Endothelial cell (in vitro differentiated cells): ENCODE results near the gene ARID1B. TPM values are rescaled to one million over a fixed set of nuclear protein-coding genes. Genes with fewer than 3 reads are reported as not detected.

Experiments
- DNase-seq: peaks from one replicate; pipeline ENCODE4 v3.0.0; 2021; ENCODE audit warnings: low spot score
- H3K27ac Mint-ChIP-seq: one replicate; pipeline ENCODE4 v1.8.0; 2021; ENCODE audit warnings: mixed read lengths, inconsistent platforms; ENCODE audit not compliant: unreplicated experiment
- H3K27me3 Mint-ChIP-seq: one replicate; pipeline ENCODE4 v1.8.0; 2021; ENCODE audit warnings: mild to moderate bottlenecking, moderate library complexity, mixed read lengths, inconsistent platforms; ENCODE audit not compliant: unreplicated experiment
- H3K36me3 Mint-ChIP-seq: one replicate; pipeline ENCODE4 v1.8.0; 2021; ENCODE audit warnings: mild to moderate bottlenecking, low read depth, mixed read lengths, inconsistent platforms; ENCODE audit not compliant: unreplicated experiment
- H3K4me1 Mint-ChIP-seq: one replicate; pipeline ENCODE4 v1.8.0; 2021; ENCODE audit warnings: mild to moderate bottlenecking, mixed read lengths, inconsistent platforms; ENCODE audit not compliant: unreplicated experiment
- H3K4me3 Mint-ChIP-seq: one replicate; pipeline ENCODE4 v1.8.0; 2021; ENCODE audit warnings: mild to moderate bottlenecking, mixed read lengths, inconsistent platforms; ENCODE audit not compliant: unreplicated experiment
- H3K9me3 Mint-ChIP-seq: one replicate; pipeline ENCODE4 v1.8.0; 2021; ENCODE audit warnings: mixed read lengths, inconsistent platforms; ENCODE audit not compliant: unreplicated experiment
- total RNA-seq: library from RNA; stranded (reverse); fragmentation: NEBNext Ultra II Directional; extraction: Animal tissue kit (Norgen Biotek cat#: 25700); gene quantifications from one replicate; pipeline ENCODE4 v1.2.1, GENCODE V29; 2021; ENCODE audit not compliant: unreplicated experiment
- TF ChIP-seq, protein P1 (sequence below): fragments of 200-600 bp; sonication (generic); IDR thresholded peaks from one replicate; pipeline ENCODE4 v1.5.0; 2021; ENCODE audit warnings: antibody characterized with exemption; ENCODE audit not compliant: unreplicated experiment

The ARID1B gene
- total RNA-seq, 1 donor from 2014 or later, result 104 TPM

DNA sequence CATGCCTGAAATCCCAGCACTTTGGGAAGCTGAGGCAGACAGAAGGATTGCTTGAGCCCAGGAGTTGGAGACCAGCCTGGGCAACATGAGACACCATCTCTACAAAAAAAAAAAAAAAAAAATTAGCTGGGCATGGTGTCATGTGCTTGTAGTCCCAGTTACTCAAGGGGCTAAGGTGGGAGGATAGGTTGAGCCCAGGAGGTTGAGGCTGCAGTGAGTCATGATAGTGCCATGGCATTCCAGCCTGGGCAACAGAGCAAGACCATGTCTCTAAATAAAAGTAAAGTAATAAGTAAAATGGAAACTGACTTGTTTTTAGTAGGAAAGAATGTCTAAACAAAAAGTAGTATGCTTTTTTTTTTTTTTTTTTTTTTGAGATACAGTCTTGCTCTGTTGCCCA is 240.7 kb downstream of the ARID1B start:
- no peaks in the 10 kb centered on the region for H3K9me3 Mint-ChIP-seq
- TF ChIP-seq, protein P1, sequence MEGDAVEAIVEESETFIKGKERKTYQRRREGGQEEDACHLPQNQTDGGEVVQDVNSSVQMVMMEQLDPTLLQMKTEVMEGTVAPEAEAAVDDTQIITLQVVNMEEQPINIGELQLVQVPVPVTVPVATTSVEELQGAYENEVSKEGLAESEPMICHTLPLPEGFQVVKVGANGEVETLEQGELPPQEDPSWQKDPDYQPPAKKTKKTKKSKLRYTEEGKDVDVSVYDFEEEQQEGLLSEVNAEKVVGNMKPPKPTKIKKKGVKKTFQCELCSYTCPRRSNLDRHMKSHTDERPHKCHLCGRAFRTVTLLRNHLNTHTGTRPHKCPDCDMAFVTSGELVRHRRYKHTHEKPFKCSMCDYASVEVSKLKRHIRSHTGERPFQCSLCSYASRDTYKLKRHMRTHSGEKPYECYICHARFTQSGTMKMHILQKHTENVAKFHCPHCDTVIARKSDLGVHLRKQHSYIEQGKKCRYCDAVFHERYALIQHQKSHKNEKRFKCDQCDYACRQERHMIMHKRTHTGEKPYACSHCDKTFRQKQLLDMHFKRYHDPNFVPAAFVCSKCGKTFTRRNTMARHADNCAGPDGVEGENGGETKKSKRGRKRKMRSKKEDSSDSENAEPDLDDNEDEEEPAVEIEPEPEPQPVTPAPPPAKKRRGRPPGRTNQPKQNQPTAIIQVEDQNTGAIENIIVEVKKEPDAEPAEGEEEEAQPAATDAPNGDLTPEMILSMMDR, result no peak
- peaks cover 14% of the 10 kb centered on the region for H3K27me3 Mint-ChIP-seq
- H3K36me3 Mint-ChIP-seq, result peaks cover 3% of the 10 kb centered on the region
- no peak overlapping the region for H3K27ac Mint-ChIP-seq
- H3K4me3 Mint-ChIP-seq, result no peak overlapping the region
- no peak for DNase-seq
- peaks cover 24% of the 10 kb centered on the region for H3K4me1 Mint-ChIP-seq

DNA sequence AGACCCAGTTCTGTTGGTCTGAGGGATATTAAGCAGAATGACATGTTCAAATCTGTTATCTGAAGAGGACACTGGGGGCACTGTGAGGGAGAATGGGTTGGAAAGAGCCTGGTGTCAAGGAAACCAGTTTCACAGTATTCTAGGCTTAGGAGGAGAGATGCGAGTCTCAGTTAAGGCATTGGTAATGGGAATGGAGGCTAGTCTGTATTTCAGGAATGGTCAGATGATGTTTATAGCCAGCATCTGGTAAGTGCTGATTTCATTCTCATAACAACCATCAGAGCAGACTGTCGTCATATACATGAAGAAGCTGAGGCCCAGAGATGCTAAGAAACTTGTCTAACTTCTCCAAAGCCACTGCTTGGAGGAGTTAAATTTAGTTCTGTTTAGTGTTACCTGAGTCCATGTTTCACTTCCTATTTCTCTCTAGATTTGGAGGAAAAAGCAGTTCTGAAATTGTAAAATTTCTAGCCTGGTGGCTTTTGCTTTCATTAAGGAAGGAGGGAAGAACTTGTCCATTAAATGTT is 242.0 kb downstream of the ARID1B start:
- DNase-seq, result no peak
- Mint-ChIP-seq H3K4me1 (peaks cover 35% of the 10 kb centered on the region), H3K9me3 (no peaks in the 10 kb centered on the region), H3K27ac (peak overlapping the region; percentile 94), H3K27me3 (peaks cover 14% of the 10 kb centered on the region), H3K4me3 (no peak overlapping the region), H3K36me3 (peaks cover 3% of the 10 kb centered on the region)
- TF ChIP-seq, protein P1, result no peak

DNA sequence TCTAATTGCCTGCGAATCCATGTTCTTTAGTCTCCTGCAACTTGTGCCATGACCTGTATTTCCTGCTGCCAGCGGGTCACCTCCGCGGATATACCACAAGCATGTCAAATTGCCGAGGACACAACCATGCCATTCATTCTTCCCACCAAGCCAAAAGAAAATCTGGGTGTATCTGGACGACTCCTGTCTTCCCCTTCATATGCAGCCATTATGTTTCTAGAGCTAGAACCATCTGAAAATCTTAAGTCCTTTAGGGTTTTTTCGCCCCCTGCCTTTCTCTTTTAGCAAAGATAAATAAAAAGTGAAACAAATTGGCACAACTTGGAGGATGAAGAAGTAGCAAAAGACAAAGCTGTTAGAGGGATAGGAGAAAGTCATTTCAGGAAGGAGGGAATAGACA is 242.6 kb downstream of the ARID1B start:
- Mint-ChIP-seq H3K27ac (peak overlapping the region; percentile 94), H3K27me3 (peaks cover 15% of the 10 kb centered on the region), H3K36me3 (peaks cover 3% of the 10 kb centered on the region), H3K4me3 (no peak overlapping the region), H3K9me3 (no peaks in the 10 kb centered on the region), H3K4me1 (peaks cover 37% of the 10 kb centered on the region)
- TF ChIP-seq, protein P1, result no peak
- no peak for DNase-seq

- DNase-seq, result no peak
Observed at GRCh38 chr6:157020398-157020797, 243.2 kb downstream of the ARID1B start.

GRCh38 chr6:157020881-157021343 is 243.7 kb downstream of the ARID1B start:
- peaks cover 38% of the 10 kb centered on the region for H3K4me1 Mint-ChIP-seq
- peak; percentile 71 for DNase-seq

More at GRCh38 chr6:157020398-157020797, 243.2 kb downstream of the ARID1B start:
- TF ChIP-seq, protein P1, result no peak
- Mint-ChIP-seq H3K4me1 (peaks cover 41% of the 10 kb centered on the region), H3K4me3 (peak overlapping the region; percentile 89), H3K9me3 (no peaks in the 10 kb centered on the region), H3K27ac (peak overlapping the region; percentile 95), H3K27me3 (peaks cover 16% of the 10 kb centered on the region), H3K36me3 (peaks cover 3% of the 10 kb centered on the region)

More at GRCh38 chr6:157020881-157021343, 243.7 kb downstream of the ARID1B start:
- H3K27me3 Mint-ChIP-seq, result peaks cover 14% of the 10 kb centered on the region
- peaks cover 3% of the 10 kb centered on the region for H3K36me3 Mint-ChIP-seq
- H3K27ac Mint-ChIP-seq, result peak overlapping the region; percentile 95
- H3K9me3 Mint-ChIP-seq, result no peaks in the 10 kb centered on the region
- TF ChIP-seq, protein P1, result no peak
- H3K4me3 Mint-ChIP-seq, result peak overlapping the region; percentile 89
